ENCODE results near the gene ABHD1.

Gene ABHD1

GRCh38 chr2:27102329-27102728 lies 21.3 kb upstream of the ABHD1 start (continued):
- TF ChIP-seq PATZ1 (CRISPR knock-in tag; IDR thresholded peaks at IDR 0.05; ENCODE audit: borderline replicate concordance) (no peak), ZNF8 (CRISPR knock-in tag; IDR thresholded peaks at IDR 0.05) (no peak), BACH2 (CRISPR knock-in tag; IDR thresholded peaks at IDR 0.05; ENCODE audit: borderline replicate concordance) (no peak), ZC3H10 (CRISPR knock-in tag; IDR thresholded peaks at IDR 0.05) (no peak), POU6F1 (CRISPR knock-in tag; IDR thresholded peaks at IDR 0.05; ENCODE audit: borderline replicate concordance, low read depth) (no peak)

- no peak for TF ChIP-seq SNAI2 (CRISPR knock-in tag; IDR thresholded peaks at IDR 0.05)
- TF ChIP-seq PATZ1 (CRISPR knock-in tag; IDR thresholded peaks at IDR 0.05; ENCODE audit: borderline replicate concordance), result no peak
- no peak for TF ChIP-seq CREB5 (CRISPR knock-in tag; IDR thresholded peaks at IDR 0.05; ENCODE audit: low read depth)
- no peak for TF ChIP-seq OSR1 (CRISPR knock-in tag; IDR thresholded peaks at IDR 0.05)
- TF ChIP-seq ZFP3 (CRISPR knock-in tag; IDR thresholded peaks at IDR 0.05), result no peak
- no peak for TF ChIP-seq ISL1 (CRISPR knock-in tag; IDR thresholded peaks at IDR 0.05)
- TF ChIP-seq ZNF70 (CRISPR knock-in tag; IDR thresholded peaks at IDR 0.05), result no peak
- TF ChIP-seq TOX (CRISPR knock-in tag; IDR thresholded peaks at IDR 0.05; ENCODE audit: borderline replicate concordance), result no peak
- no peak for TF ChIP-seq ARNTL (CRISPR knock-in tag; IDR thresholded peaks at IDR 0.05; ENCODE audit: borderline replicate concordance, low read depth)
- no peak for TF ChIP-seq TSHZ2 (CRISPR knock-in tag; IDR thresholded peaks at IDR 0.05)
- TF ChIP-seq ZFP30 (CRISPR knock-in tag; IDR thresholded peaks at IDR 0.05), result no peak
- TF ChIP-seq POU6F1 (CRISPR knock-in tag; IDR thresholded peaks at IDR 0.05; ENCODE audit: borderline replicate concordance, low read depth), result no peak
- no peak for TF ChIP-seq CSRNP3 (CRISPR knock-in tag; IDR thresholded peaks at IDR 0.05)
- no peak for TF ChIP-seq GLIS3 (CRISPR knock-in tag; IDR thresholded peaks at IDR 0.05)
- no peak for TF ChIP-seq RARB (CRISPR knock-in tag; IDR thresholded peaks at IDR 0.05)
- TF ChIP-seq BACH2 (CRISPR knock-in tag; IDR thresholded peaks at IDR 0.05; ENCODE audit: borderline replicate concordance), result no peak
- no peak for TF ChIP-seq ZNF565 (CRISPR knock-in tag; conservative IDR thresholded peaks at IDR 0.05; ENCODE audit: low read depth)
- ATAC-seq, result no peak
Measured at GRCh38 chr2:27105981-27106380, 17.6 kb upstream of the ABHD1 start.
